ENCODE results near the gene ABCB11. TPM values are rescaled to one million over a fixed set of nuclear protein-coding genes. Genes with fewer than 3 reads are reported as not detected.

The ABCB11 gene
- total RNA-seq, 3 donors from 2014 or later (not counting 1 experiment from before 2014, with no cell fraction given) = 0.07 to 0.48 (median 0.07) TPM

DNA sequence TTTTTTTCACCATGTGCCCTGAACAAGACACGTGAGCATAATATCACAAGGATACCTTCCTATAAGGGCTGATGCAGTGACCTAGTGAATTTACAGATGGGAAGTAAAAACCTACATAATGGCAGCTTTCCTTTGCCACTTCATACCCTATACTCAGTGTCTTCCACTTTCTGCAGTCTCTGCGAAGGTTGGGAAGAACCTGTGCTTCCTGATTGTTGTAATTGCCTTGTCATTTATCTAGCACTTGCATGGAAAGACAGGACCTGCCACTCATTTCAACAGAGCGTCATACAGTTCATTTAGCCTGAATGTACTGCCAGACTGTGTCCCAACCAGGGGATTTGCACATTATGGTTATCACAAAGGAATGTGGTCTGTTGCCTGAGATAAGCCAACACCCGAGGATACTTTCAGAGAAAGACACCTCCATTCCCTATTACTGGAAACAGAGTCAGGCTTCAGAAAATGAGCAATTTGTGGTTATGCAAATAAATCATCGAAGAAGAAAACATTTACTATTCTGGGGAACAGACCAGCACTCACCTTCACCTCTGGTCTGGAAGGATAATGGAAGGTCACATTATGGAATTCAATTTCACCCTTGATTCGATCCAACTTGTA is 55.0 kb downstream of the ABCB11 start:
- Histone ChIP-seq H3K4me1 (ENCODE audit: control insufficient read depth, insufficient read depth, low read length) (no peaks in the 10 kb centered on the region), H3K27ac (ENCODE audit: low read length) (no peak overlapping the region), H3K4me3 (ENCODE audit: low read length) (no peak overlapping the region), H3K36me3 (ENCODE audit: control insufficient read depth, insufficient read depth, low read length) (no peaks in the 10 kb centered on the region), H3K27me3 (ENCODE audit: control insufficient read depth, insufficient read depth, low read length) (no peaks in the 10 kb centered on the region), H3K9me3 (ENCODE audit: control insufficient read depth, insufficient read depth, low read length) (no peaks in the 10 kb centered on the region)
- ATAC-seq = peak in 1 of 3 donors; percentile 17
- Mint-ChIP-seq H3K4me1 (peaks cover 0 to 5% of the 10 kb centered on the region in 2 donors), H3K27me3 (ENCODE audit: low read depth in 2 of 2) (no peaks in the 10 kb centered on the region), H3K9me3 (no peaks in the 10 kb centered on the region), H3K27ac (no peak overlapping the region), H3K4me3 (no peak overlapping the region), H3K36me3 (no peaks in the 10 kb centered on the region)
- no peak for TF ChIP-seq CTCF (IDR thresholded peaks at IDR 0.05)
- intact Hi-C loops (cut with micrococcal nuclease) = loop anchor here (5.0 kb wide), 1 partner anchor 131 kb away; no protein-coding TSS in a partner anchor
- DNase-seq = no peak
- 79% methylated on average over 4 of the region's 6 CpGs for WGBS (ENCODE audit: insufficient coverage)

GRCh38 chr2:168974428-168974827 is 56.7 kb downstream of the ABCB11 start:
- H3K27ac ChIP-seq (ENCODE audit: low read length) = no peak overlapping the region
- WGBS (ENCODE audit: insufficient coverage) = 17% methylated on average over 1 of the region's 2 CpGs
- Mint-ChIP-seq H3K36me3 (no peaks in the 10 kb centered on the region), H3K4me3 (no peak overlapping the region), H3K27ac (no peak overlapping the region), H3K4me1 (peaks cover 0 to 5% of the 10 kb centered on the region in 2 donors), H3K27me3 (ENCODE audit: low read depth in 2 of 2) (no peaks in the 10 kb centered on the region), H3K9me3 (no peaks in the 10 kb centered on the region)
- no peak for TF ChIP-seq CTCF (IDR thresholded peaks at IDR 0.05)
- no peaks in the 10 kb centered on the region for H3K9me3 ChIP-seq (ENCODE audit: control insufficient read depth, insufficient read depth, low read length)
- ATAC-seq (peak in 1 of 3 donors; percentile 49), DNase-seq (no peak)
- H3K4me1 ChIP-seq (ENCODE audit: control insufficient read depth, insufficient read depth, low read length) = no peaks in the 10 kb centered on the region
- H3K4me3 ChIP-seq (ENCODE audit: low read length) = no peak overlapping the region
- intact Hi-C loops (cut with micrococcal nuclease) = loop anchor here (5.0 kb wide), 1 partner anchor 588 kb away; no protein-coding TSS in a partner anchor
- no peaks in the 10 kb centered on the region for H3K36me3 ChIP-seq (ENCODE audit: control insufficient read depth, insufficient read depth, low read length)
- H3K27me3 ChIP-seq (ENCODE audit: control insufficient read depth, insufficient read depth, low read length) = no peaks in the 10 kb centered on the region

- TF ChIP-seq CTCF (IDR thresholded peaks at IDR 0.05) = no peak
- H3K27me3 ChIP-seq (ENCODE audit: control insufficient read depth, insufficient read depth, low read length) = no peaks in the 10 kb centered on the region
- no peaks in the 10 kb centered on the region for H3K4me1 ChIP-seq (ENCODE audit: control insufficient read depth, insufficient read depth, low read length)
- Mint-ChIP-seq H3K9me3 (no peaks in the 10 kb centered on the region), H3K27ac (no peak overlapping the region), H3K4me3 (no peak overlapping the region), H3K36me3 (no peaks in the 10 kb centered on the region), H3K27me3 (ENCODE audit: low read depth in 2 of 2) (no peaks in the 10 kb centered on the region), H3K4me1 (peaks cover 0 to 2% of the 10 kb centered on the region in 2 donors)
- WGBS (ENCODE audit: insufficient coverage) = 100% methylated on average over 1 of the region's 3 CpGs
- H3K4me3 ChIP-seq (ENCODE audit: low read length) = no peak overlapping the region
- no peaks in the 10 kb centered on the region for H3K9me3 ChIP-seq (ENCODE audit: control insufficient read depth, insufficient read depth, low read length)
- no peak overlapping the region for H3K27ac ChIP-seq (ENCODE audit: low read length)
- DNase-seq (no peak), ATAC-seq (no peak)
- intact Hi-C loops (cut with micrococcal nuclease) = loop anchor here (5.0 kb wide), 1 partner anchor 591 kb away; no protein-coding TSS in a partner anchor
- H3K36me3 ChIP-seq (ENCODE audit: control insufficient read depth, insufficient read depth, low read length) = no peaks in the 10 kb centered on the region
These were observed 59.9 kb downstream of the ABCB11 start for GRCh38 chr2:168971261-168971660.
